ENCODE data around the gene OSBP2.

The OSBP2 gene

GRCh38 chr22:30910358-30910757 lies 215.7 kb downstream of the OSBP2 start:
- peak; percentile 2 for DNase-seq

DNA sequence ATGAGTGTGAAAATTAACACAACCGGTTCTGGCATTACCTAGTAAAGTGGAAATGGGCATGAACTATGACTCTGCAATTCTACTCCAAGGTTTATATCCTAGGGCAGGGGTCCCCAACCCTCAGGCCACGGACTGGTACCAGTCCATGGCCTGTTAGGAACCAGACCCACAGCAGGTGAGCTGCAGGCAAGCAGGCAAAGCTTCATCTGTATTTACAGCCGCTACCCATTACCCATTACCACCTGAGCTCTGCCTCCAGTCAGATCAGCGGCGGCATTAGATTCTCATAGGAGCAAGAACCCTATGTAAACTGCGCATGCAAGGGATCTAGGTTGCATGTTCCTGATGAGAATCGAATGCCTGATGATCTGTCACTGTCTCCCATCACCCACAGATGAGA lies 224.1 kb downstream of the OSBP2 start:
- DNase-seq: no peak

DNA sequence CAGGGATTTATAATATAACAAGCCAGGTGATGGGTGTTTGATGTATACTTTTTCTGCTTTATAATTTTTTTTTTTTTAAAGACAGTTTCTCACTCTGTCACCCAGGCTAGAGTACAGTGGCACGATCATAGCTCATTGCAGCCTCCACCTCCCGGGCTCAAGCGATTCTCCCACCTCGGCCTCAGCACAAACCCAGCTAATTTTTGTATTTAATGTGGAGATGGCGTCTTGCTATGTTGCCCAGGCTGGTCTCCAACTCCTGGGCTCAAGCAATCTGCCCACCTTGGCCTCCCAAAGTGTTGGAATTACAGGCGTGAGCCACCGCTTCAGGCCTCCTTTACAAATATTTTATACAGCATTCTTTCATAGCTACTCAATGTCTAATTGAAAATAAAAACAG lies 225.3 kb downstream of the OSBP2 start:
- DNase-seq: no peak

- peak; percentile 0 for DNase-seq
These were observed 225.7 kb downstream of the OSBP2 start for GRCh38 chr22:30920407-30920806.

- no peak for DNase-seq
These were observed 226.4 kb downstream of the OSBP2 start for GRCh38 chr22:30921108-30921507.

DNA sequence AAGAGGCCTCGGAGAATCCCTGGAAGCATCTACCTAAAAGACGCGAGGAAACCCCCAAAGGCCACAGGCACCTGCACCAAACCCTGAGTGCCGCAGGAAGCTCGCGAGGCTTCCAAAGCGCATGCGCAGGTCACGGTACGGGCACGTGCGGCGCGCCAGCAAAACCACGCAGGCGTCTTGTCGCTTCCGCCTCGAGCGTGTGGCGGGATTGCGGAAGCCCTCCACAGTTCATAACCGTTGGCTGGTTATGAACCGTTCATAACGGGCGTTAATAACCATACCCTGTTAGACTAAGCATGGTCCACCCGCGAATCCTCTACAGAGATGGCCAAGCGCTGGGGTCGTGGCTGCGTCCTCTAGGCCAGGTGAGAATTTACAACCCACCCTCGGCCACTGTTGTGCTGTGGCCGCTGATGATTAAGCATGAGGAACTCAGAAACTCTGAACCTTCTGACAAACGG lies 227.5 kb downstream of the OSBP2 start:
- no peak for DNase-seq

- no peak for DNase-seq
These were observed 228.7 kb downstream of the OSBP2 start for GRCh38 chr22:30923168-30923900.

- no peak for DNase-seq
These were observed 231.0 kb downstream of the OSBP2 start for GRCh38 chr22:30925667-30926066.

DNA sequence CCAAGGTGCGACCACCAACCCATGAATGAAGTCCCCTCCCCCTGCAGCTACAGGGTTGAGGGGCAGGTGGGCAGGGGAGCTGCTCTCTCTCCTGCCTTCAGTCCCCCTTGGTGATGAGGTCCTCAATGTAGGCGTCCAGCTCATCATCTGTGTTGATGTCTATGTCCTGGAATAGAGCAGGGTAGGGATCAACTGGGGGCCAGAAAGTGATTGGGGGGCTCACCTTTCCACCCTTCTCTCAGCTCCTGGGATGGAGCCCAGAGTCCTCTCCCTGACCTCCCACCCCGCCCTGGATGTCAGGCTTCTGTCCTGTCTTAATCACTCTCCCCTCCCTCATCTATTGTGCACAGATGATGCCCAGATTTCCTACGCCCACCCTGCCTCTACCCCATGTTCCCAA lies 232.0 kb downstream of the OSBP2 start:
- DNase-seq: no peak

- DNase-seq: no peak
These were observed 233.1 kb downstream of the OSBP2 start for GRCh38 chr22:30927806-30928205.

DNA sequence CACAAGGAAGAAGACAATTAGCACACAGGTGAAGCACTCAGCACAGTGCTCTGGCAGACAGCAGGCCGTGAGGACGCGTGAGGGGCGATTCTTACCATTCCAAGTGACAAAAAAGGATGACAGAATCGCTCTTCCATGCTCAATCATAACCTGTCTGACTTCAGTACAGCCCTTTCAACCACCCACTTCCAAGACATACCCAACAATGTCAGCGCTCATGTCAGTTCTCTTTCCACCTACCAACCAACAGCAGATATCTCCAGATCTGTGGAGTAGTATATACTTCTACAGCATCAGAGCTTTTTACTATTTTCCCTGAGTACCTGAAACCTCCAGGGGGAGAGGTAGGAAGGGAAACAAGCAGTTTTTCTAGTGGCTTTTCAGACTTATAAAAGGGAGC lies 233.7 kb downstream of the OSBP2 start:
- no peak for DNase-seq

DNA sequence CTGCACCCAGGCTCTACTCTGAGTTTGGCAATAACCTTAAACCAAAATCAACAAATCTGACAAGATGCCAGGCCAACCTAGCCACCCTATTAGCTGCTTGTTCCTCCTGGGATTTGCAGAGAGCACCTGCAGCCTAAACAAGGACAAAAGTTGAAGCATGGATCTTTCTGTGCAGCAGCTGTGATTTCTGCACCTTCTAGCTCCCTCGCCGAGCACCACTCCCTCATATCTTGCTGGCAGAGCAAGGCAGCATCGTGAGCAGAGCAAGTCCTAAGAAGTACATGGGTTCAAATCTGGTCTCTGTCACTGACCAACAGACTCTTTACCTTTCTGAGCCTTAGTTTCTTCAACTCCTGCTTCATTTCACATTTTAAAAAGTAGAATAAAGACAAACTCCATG lies 235.6 kb downstream of the OSBP2 start:
- DNase-seq: no peak

- DNase-seq: no peak
These were observed 237.0 kb downstream of the OSBP2 start for GRCh38 chr22:30931541-30932300.

- no peak for DNase-seq
These were observed 238.0 kb downstream of the OSBP2 start for GRCh38 chr22:30932661-30933060.

- no peak for DNase-seq
These were observed 238.8 kb downstream of the OSBP2 start for GRCh38 chr22:30933457-30933856.

DNA sequence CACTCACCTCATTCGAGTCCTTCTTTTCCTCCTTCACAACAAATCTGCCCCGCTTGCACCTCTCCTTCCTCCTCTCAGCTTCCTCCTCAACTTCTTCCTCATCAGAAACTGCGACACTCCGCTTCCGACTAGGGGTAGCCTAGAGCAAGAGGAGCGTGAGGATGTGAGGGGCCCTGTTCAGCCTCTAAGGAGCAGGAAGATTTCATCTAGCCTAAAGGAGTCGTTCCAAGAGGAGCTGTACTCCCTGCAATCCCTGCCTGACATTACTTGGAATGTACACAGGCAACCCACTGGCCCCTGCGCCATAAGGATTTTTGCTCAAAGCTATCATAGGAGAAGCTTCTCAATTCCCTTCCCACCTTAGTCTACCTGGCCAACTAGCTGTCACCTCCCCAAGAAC lies 239.4 kb downstream of the OSBP2 start:
- no peak for DNase-seq

DNA sequence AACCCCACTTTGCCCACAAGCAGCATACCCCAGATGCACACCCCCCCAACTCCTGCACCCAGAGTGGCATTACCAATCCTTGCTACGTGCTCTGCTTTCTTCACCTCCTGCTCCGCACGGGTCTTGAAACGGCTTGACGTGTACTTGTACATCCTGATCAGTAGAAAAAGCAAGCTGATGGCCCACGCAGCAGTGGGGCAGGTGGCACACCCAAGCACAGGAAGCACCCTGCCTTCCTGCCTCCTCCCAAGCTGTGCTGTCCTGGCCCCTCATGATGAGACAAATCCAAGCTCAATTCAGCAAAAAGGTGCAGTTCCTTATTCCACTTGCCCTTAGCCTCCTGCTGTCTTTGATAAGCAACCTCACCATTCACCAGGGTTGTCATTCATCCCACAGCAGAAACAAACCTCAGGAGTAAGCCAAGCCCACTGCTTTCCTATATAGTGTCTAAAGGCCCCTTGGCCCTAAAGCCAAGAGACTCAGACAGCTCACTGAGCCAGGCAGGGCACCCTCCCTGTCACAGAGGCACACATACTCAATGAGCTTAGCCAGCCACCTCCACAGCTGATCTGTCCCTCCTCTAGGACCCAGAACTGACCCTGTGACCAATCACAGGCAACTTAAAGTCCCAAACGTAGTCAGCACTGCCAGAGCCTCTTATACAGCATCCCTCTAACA lies 246.2 kb downstream of the OSBP2 start:
- no peak for DNase-seq

GRCh38 chr22:30941363-30941740 lies 246.7 kb downstream of the OSBP2 start:
- DNase-seq: no peak

DNA sequence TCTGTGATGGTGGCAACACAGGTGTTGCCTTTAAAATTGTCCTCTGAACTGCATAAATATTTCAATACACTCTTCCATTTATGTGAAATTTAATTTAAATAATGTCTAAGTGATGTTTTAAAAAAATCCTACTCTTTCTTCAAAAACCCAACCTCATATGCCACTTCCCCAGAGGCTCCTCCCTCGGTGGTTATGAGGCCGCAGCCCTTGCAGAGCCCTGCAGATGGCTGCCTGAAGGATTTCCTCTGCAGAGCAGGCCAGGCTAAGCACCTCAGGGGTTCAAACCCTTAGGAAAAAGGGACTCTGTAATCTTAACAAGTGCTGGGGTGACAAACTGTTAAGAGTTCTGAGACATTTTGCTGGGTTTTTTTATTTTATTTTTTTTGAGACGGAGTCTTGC lies 248.7 kb downstream of the OSBP2 start:
- DNase-seq: no peak

DNA sequence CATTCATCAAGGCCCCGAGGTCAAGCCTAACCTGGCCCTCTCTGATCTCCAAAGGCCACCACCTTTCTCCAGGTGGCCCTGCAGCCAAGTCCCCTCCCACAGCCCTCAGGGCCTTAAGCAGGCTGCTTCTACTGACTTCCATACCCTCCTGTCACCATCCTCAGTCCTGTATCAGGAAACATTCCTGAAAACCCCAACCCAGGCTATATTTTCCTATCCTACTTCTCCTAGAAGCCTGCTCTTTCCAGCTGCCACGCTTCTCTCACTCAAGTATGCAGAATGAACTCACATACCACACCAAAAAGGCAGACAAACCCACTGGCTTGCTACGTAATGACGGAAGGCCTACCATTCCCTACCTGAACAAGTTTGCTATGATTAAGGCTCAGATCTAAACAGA lies 250.3 kb downstream of the OSBP2 start:
- DNase-seq: no peak

DNA sequence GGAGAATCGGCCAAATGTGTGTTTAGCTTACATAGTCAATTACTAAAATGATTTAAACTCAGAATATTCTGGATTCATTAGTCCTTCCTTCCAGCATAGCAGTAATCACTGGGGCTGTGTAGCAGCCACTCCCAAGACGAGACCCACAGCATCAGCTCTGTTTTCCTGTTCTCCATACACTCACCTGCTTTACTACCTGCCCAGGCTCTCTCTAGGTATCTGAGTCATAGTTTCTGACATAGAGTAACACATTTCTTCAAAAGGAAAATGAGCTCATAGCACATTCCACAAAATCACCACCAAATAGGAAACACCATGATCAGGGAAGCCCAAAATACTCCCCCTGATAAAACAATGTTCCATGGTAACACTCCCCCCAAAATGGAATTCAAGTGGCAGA lies 251.0 kb downstream of the OSBP2 start:
- no peak for DNase-seq

DNA sequence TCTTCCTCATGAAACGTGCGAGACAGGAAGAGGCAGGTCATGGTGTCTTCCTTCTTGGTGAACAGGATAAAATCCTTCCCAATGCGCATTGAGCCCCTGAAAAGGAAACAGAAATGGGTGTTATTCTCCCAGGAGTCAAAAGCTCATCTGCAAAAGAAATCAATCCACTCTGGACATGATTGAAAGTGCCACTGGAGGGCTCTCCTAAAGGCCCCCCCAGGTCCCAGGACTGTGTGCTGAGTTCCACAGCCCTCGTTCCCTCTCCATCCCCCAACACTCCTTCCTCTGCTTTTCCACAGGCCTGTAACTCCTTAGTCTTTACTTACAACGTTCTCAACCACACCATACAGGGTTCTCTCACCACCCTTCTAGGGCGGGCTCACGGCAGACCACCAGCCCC lies 251.7 kb downstream of the OSBP2 start:
- DNase-seq: no peak

DNA sequence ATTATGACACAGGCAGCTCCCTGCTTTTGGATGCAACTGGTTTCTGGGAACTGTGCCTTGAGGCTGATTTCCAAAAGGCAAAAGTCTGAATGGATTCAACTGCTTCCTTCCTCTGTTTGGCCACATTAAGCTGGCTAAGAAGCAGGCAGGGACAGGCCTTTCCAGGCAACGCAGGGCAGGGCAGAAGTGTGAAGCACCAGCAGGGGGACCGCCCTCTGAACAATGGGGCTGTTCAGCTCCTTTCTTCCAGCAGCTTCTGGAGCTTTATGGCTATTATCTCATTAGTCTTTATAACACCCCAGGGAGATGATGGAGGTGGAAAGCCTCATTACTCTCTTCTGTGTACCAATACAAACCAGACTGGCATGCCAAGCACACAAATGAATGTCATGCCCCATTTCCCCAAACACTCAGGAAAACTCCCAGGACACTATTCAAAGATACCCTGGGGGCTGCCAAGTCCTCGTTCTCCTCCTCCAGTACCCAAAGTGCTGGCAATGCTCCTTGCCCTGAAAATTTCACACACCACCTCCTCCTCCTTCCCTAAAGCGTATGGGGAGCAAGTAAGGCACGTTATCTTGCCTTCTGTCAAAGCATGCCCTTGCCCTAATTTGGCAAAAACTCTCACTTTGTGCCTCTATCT lies 252.6 kb downstream of the OSBP2 start:
- peak; percentile 36 for DNase-seq
